ENCODE data around the gene KCNH1.

Gene KCNH1

GRCh38 chr1:210800301-210800700 is 333.6 kb downstream of the KCNH1 start:
- no peak overlapping the region for H3K4ac ChIP-seq (ENCODE audit: low read length)

GRCh38 chr1:210797422-210797821 is 336.5 kb downstream of the KCNH1 start:
- Histone ChIP-seq H3K79me1 (ENCODE audit: low read depth, low read length) (no peaks in the 10 kb centered on the region), H3K36me3 (replicated peaks in 1 of 2; ENCODE audit: control insufficient read depth in 2 of 2, insufficient read depth in 2 of 2, low read length in 2 of 2) (no peaks in the 10 kb centered on the region), H3K4me3 (ENCODE audit: low read length in 2 of 2) (no peak overlapping the region), H3K18ac (ENCODE audit: low read length) (peak overlapping the region; percentile 7), H2BK5ac (ENCODE audit: low read length) (no peak overlapping the region), H2BK12ac (ENCODE audit: low read length) (no peak overlapping the region), H3K9me3 (replicated peaks in 1 of 2; ENCODE audit: control insufficient read depth in 2 of 2, insufficient read depth in 1 of 2, low read depth in 1 of 2, low read length in 2 of 2) (no peaks in the 10 kb centered on the region), H2BK120ac (ENCODE audit: low read depth, low read length) (no peak overlapping the region), H4K91ac (ENCODE audit: low read depth, low read length, poor library complexity) (no peak overlapping the region), H2BK15ac (ENCODE audit: low read length) (no peak overlapping the region), H3K4me1 (ENCODE audit: control insufficient read depth in 2 of 2, insufficient read depth in 1 of 2, low read depth in 1 of 2, low read length in 2 of 2) (peaks cover 0 to 4% of the 10 kb centered on the region in 2 donors), H3K4ac (ENCODE audit: low read length) (no peak overlapping the region), H3K27me3 (ENCODE audit: control insufficient read depth in 3 of 3, insufficient read depth in 3 of 3, low read depth in 1 of 3, low read length in 3 of 3) (no peaks in the 10 kb centered on the region), H4K8ac (ENCODE audit: low read depth, low read length) (no peak overlapping the region), H2AFZ (ENCODE audit: low read length) (no peak overlapping the region), H3K9ac (ENCODE audit: low read depth, low read length, poor library complexity) (no peak overlapping the region), H3K14ac (ENCODE audit: low read length) (no peak overlapping the region), H3K4me2 (ENCODE audit: insufficient read depth, low read length, poor library complexity, severe bottlenecking) (no peak overlapping the region), H2AK5ac (ENCODE audit: low read depth, low read length) (no peak overlapping the region), H3K23ac (ENCODE audit: low read depth, low read length, poor library complexity) (no peak overlapping the region), H3K27ac (replicated peaks; ENCODE audit: low read length) (no peak overlapping the region)
- no CpG with 5 or more reads among the region's 8 CpGs for WGBS, 2 donors (ENCODE audit: extremely low coverage in 2 of 2, insufficient read length in 2 of 2, insufficient replicate concordance in 1 of 2)
- no peak for DNase-seq (ENCODE audit: low spot score)

More at GRCh38 chr1:210800301-210800700, 333.6 kb downstream of the KCNH1 start:
- Histone ChIP-seq H3K79me1 (ENCODE audit: low read depth, low read length) (no peaks in the 10 kb centered on the region), H3K14ac (ENCODE audit: low read length) (no peak overlapping the region), H3K23ac (ENCODE audit: low read depth, low read length, poor library complexity) (no peak overlapping the region), H3K4me3 (ENCODE audit: low read length in 2 of 2) (no peak overlapping the region), H3K9ac (ENCODE audit: low read depth, low read length, poor library complexity) (no peak overlapping the region), H3K27ac (replicated peaks; ENCODE audit: low read length) (no peak overlapping the region), H2AFZ (ENCODE audit: low read length) (no peak overlapping the region), H3K18ac (ENCODE audit: low read length) (no peak overlapping the region), H3K4me2 (ENCODE audit: insufficient read depth, low read length, poor library complexity, severe bottlenecking) (no peak overlapping the region), H3K4me1 (ENCODE audit: control insufficient read depth in 2 of 2, insufficient read depth in 1 of 2, low read depth in 1 of 2, low read length in 2 of 2) (peaks cover 0 to 4% of the 10 kb centered on the region in 2 donors), H2BK5ac (ENCODE audit: low read length) (no peak overlapping the region), H2AK5ac (ENCODE audit: low read depth, low read length) (no peak overlapping the region), H4K8ac (ENCODE audit: low read depth, low read length) (no peak overlapping the region), H3K27me3 (ENCODE audit: control insufficient read depth in 3 of 3, insufficient read depth in 3 of 3, low read depth in 1 of 3, low read length in 3 of 3) (no peaks in the 10 kb centered on the region), H2BK12ac (ENCODE audit: low read length) (no peak overlapping the region), H2BK15ac (ENCODE audit: low read length) (no peak overlapping the region), H4K91ac (ENCODE audit: low read depth, low read length, poor library complexity) (no peak overlapping the region), H3K9me3 (replicated peaks in 1 of 2; ENCODE audit: control insufficient read depth in 2 of 2, insufficient read depth in 1 of 2, low read depth in 1 of 2, low read length in 2 of 2) (peaks cover 0 to 1% of the 10 kb centered on the region in 2 donors), H3K36me3 (replicated peaks in 1 of 2; ENCODE audit: control insufficient read depth in 2 of 2, insufficient read depth in 2 of 2, low read length in 2 of 2) (no peaks in the 10 kb centered on the region), H2BK120ac (ENCODE audit: low read depth, low read length) (no peak overlapping the region)
- WGBS, 2 donors (ENCODE audit: extremely low coverage in 2 of 2, insufficient read length in 2 of 2, insufficient replicate concordance in 1 of 2): no CpG with 5 or more reads among the region's 4 CpGs
- no peak for DNase-seq (ENCODE audit: low spot score)

DNA sequence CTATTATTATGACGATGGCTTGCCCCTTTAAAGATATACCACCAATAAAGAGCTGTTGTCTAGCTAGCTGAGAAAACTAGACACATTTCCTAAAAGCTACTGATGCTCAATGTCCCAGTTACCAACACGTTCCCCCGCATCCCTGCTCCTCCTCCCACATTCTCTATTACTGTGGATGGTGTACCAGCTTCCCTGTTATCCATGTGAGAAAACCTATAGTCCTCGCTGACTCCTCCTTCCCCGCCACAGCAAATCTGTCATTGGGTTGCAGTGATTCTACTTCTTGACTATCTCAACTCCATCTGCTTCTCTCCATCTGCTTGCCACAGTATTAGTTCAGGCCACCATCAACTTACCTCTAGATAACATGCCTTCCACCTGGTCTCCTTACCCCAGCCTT is 337.5 kb downstream of the KCNH1 start:
- no peaks in the 10 kb centered on the region for H3K79me1 ChIP-seq (ENCODE audit: low read depth, low read length)
- H3K4me1 ChIP-seq (ENCODE audit: control insufficient read depth in 2 of 2, insufficient read depth in 1 of 2, low read depth in 1 of 2, low read length in 2 of 2): peaks cover 0 to 3% of the 10 kb centered on the region in 2 donors
- no peak overlapping the region for H2AFZ ChIP-seq (ENCODE audit: low read length)
- no peak overlapping the region for H3K14ac ChIP-seq (ENCODE audit: low read length)
- no peak overlapping the region for H3K4me3 ChIP-seq (ENCODE audit: low read length in 2 of 2)
- H2BK15ac ChIP-seq (ENCODE audit: low read length): no peak overlapping the region
- H2BK12ac ChIP-seq (ENCODE audit: low read length): no peak overlapping the region
- no peak overlapping the region for H3K4me2 ChIP-seq (ENCODE audit: insufficient read depth, low read length, poor library complexity, severe bottlenecking)
- no peaks in the 10 kb centered on the region for H3K27me3 ChIP-seq (ENCODE audit: control insufficient read depth in 3 of 3, insufficient read depth in 3 of 3, low read depth in 1 of 3, low read length in 3 of 3)
- no peaks in the 10 kb centered on the region for H3K36me3 ChIP-seq (replicated peaks in 1 of 2; ENCODE audit: control insufficient read depth in 2 of 2, insufficient read depth in 2 of 2, low read length in 2 of 2)
- no peak overlapping the region for H3K27ac ChIP-seq (replicated peaks; ENCODE audit: low read length)
- no peak overlapping the region for H4K91ac ChIP-seq (ENCODE audit: low read depth, low read length, poor library complexity)
- H2AK5ac ChIP-seq (ENCODE audit: low read depth, low read length): no peak overlapping the region
- H3K4ac ChIP-seq (ENCODE audit: low read length): no peak overlapping the region
- H3K9ac ChIP-seq (ENCODE audit: low read depth, low read length, poor library complexity): no peak overlapping the region
- DNase-seq (ENCODE audit: low spot score): no peak
- H3K18ac ChIP-seq (ENCODE audit: low read length): no peak overlapping the region
- no peak overlapping the region for H4K8ac ChIP-seq (ENCODE audit: low read depth, low read length)
- H2BK120ac ChIP-seq (ENCODE audit: low read depth, low read length): no peak overlapping the region
- WGBS, 2 donors (ENCODE audit: extremely low coverage in 2 of 2, insufficient read length in 2 of 2, insufficient replicate concordance in 1 of 2): no CpG with 5 or more reads among the region's 5 CpGs
- no peaks in the 10 kb centered on the region for H3K9me3 ChIP-seq (replicated peaks in 1 of 2; ENCODE audit: control insufficient read depth in 2 of 2, insufficient read depth in 1 of 2, low read depth in 1 of 2, low read length in 2 of 2)
- no peak overlapping the region for H2BK5ac ChIP-seq (ENCODE audit: low read length)
- H3K23ac ChIP-seq (ENCODE audit: low read depth, low read length, poor library complexity): no peak overlapping the region

DNA sequence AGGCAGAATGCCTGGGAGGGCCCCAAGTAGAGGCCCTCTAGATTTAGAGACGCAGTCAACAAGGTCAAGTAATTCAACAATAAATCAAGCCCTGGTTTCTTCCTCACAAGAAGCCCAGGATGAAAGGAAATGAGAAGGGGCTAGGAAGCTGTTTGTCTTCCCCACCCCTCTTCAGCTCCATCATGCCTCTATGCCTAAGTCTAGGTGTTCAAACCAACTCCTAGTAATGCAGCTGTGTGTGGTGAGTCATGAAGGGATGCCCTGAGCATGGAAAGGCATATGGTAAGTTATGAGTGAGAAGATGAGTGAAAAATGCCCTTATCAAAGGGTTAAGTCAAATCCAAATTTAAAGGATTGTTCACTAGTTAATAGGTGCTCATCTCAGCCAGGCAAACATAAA is 339.5 kb downstream of the KCNH1 start:
- no CpG with 5 or more reads among the region's 1 CpG for WGBS, 2 donors (ENCODE audit: extremely low coverage in 2 of 2, insufficient read length in 2 of 2, insufficient replicate concordance in 1 of 2)
- Histone ChIP-seq H3K18ac (ENCODE audit: low read length) (no peak overlapping the region), H3K4ac (ENCODE audit: low read length) (no peak overlapping the region), H3K4me3 (ENCODE audit: low read length in 2 of 2) (no peak overlapping the region), H4K8ac (ENCODE audit: low read depth, low read length) (no peak overlapping the region), H2BK5ac (ENCODE audit: low read length) (no peak overlapping the region), H3K4me2 (ENCODE audit: insufficient read depth, low read length, poor library complexity, severe bottlenecking) (no peak overlapping the region), H2AFZ (ENCODE audit: low read length) (no peak overlapping the region), H3K23ac (ENCODE audit: low read depth, low read length, poor library complexity) (no peak overlapping the region), H3K36me3 (replicated peaks in 1 of 2; ENCODE audit: control insufficient read depth in 2 of 2, insufficient read depth in 2 of 2, low read length in 2 of 2) (no peaks in the 10 kb centered on the region), H3K9me3 (replicated peaks in 1 of 2; ENCODE audit: control insufficient read depth in 2 of 2, insufficient read depth in 1 of 2, low read depth in 1 of 2, low read length in 2 of 2) (no peaks in the 10 kb centered on the region), H2AK5ac (ENCODE audit: low read depth, low read length) (no peak overlapping the region), H3K4me1 (ENCODE audit: control insufficient read depth in 2 of 2, insufficient read depth in 1 of 2, low read depth in 1 of 2, low read length in 2 of 2) (peaks cover 0 to 1% of the 10 kb centered on the region in 2 donors), H2BK120ac (ENCODE audit: low read depth, low read length) (no peak overlapping the region), H2BK15ac (ENCODE audit: low read length) (no peak overlapping the region), H3K79me1 (ENCODE audit: low read depth, low read length) (no peaks in the 10 kb centered on the region), H4K91ac (ENCODE audit: low read depth, low read length, poor library complexity) (no peak overlapping the region), H3K27ac (replicated peaks; ENCODE audit: low read length) (no peak overlapping the region), H3K27me3 (ENCODE audit: control insufficient read depth in 3 of 3, insufficient read depth in 3 of 3, low read depth in 1 of 3, low read length in 3 of 3) (no peaks in the 10 kb centered on the region), H3K14ac (ENCODE audit: low read length) (no peak overlapping the region), H2BK12ac (ENCODE audit: low read length) (no peak overlapping the region), H3K9ac (ENCODE audit: low read depth, low read length, poor library complexity) (no peak overlapping the region)
- no peak for DNase-seq (ENCODE audit: low spot score)

All from neuronal stem cell (in vitro differentiated cells).